HAP-1 (cell line): ENCODE results near the gene DNAJC5.
"Not testable (repeated sequence)": the region's sequence is repeated elsewhere in the genome, so short reads cannot be mapped to it uniquely, and the experiment has no call there.

Experiments used
- DNase-seq, 2 experiments: peaks; one replicate each; pipeline ENCODE4 v3.0.0-alpha.2; 2016 to 2020; ENCODE audit warnings: low spot score in 2 of 2
- H3K27me3 ChIP-seq: fragments of 250-450 bp; sonication (Bioruptor Pico); 2 replicates; pipeline ENCODE4 v1.5.1; 2020; ENCODE audit warnings: low read depth, mild to moderate bottlenecking, moderate library complexity
- H3K36me3 ChIP-seq: fragments of 250-450 bp; sonication (Bioruptor Pico); replicated peaks from 2 replicates; pipeline ENCODE4 v1.5.1; 2020; ENCODE audit warnings: mild to moderate bottlenecking
- H3K4me1 ChIP-seq: fragments of 250-450 bp; sonication (Bioruptor Pico); 2 replicates; pipeline ENCODE4 v1.5.1; 2020; ENCODE audit warnings: mild to moderate bottlenecking
- H3K4me3 ChIP-seq: fragments of 250-450 bp; sonication (Bioruptor Pico); 2 replicates; pipeline ENCODE4 v1.5.1; 2020; ENCODE audit warnings: mild to moderate bottlenecking, moderate library complexity
- H3K9me3 ChIP-seq: fragments of 250-450 bp; sonication (Bioruptor Pico); 2 replicates; pipeline ENCODE4 v1.5.1; 2020; ENCODE audit warnings: mild to moderate bottlenecking, moderate library complexity
- in situ Hi-C: fragments of 300-500 bp; cut with MboI; formaldehyde crosslinking; loops from 3 replicates; pipeline ENCODE4 v1.14.3; 2020; ENCODE audit warnings: low sequenced_read_pairs, inconsistent platforms, mixed read lengths

DNAJC5 gene

DNA sequence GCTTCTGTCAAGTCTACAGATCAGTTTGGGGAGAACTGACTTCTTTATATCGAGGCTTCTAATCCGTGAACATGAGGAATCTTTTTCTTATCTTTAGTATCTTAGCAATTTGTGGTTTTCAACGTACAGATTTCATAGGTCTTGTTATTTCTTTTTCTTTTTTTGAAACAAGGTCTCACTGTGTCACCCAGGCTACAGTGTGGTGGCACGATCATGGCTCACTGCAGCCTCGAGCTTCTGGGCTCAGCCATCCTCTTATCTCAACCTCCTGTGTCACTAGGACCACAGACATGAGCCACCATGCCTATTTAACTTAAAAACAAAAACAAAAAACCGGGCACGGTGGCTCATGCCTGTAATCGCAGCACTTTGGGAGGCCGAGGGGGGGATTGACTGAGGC is 29.3 kb downstream of the DNAJC5 start:
- no peak for DNase-seq
- peaks cover 24% of the 10 kb centered on the region for H3K36me3 ChIP-seq
- in situ Hi-C loops = no loop called here
- no peaks in the 10 kb centered on the region for H3K4me1 ChIP-seq
- no peaks in the 10 kb centered on the region for H3K27me3 ChIP-seq
- no peaks in the 10 kb centered on the region for H3K9me3 ChIP-seq
- H3K4me3 ChIP-seq = no peak overlapping the region

GRCh38 chr20:63926298-63926697 is 31.4 kb downstream of the DNAJC5 start:
- Histone ChIP-seq H3K4me1 (no peaks in the 10 kb centered on the region), H3K9me3 (no peaks in the 10 kb centered on the region), H3K27me3 (no peaks in the 10 kb centered on the region), H3K36me3 (peaks cover 39% of the 10 kb centered on the region), H3K4me3 (no peak overlapping the region)
- DNase-seq = no peak
- in situ Hi-C loops = no loop called here

DNA sequence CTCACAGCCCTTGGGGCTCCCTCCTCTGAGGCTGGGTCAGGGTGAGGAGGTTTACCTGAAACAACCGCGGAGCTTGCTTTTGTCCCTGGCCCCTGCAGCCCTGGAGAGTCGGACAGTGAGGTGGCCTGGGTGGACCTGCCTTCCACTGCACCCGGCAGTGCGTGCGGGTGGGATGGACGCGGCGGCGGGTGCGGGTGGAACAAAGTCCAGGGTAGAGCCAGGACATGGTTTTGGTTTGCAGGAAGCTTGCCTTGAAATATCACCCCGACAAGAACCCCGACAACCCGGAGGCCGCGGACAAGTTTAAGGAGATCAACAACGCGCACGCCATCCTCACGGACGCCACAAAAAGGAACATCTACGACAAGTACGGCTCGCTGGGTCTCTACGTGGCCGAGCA is 34.1 kb downstream of the DNAJC5 start:
- Histone ChIP-seq H3K4me1 (no peaks in the 10 kb centered on the region), H3K36me3 (peaks cover 66% of the 10 kb centered on the region), H3K27me3 (no peaks in the 10 kb centered on the region), H3K9me3 (no peaks in the 10 kb centered on the region), H3K4me3 (no peak overlapping the region)
- in situ Hi-C loops = no loop called here
- DNase-seq = no peak

DNA sequence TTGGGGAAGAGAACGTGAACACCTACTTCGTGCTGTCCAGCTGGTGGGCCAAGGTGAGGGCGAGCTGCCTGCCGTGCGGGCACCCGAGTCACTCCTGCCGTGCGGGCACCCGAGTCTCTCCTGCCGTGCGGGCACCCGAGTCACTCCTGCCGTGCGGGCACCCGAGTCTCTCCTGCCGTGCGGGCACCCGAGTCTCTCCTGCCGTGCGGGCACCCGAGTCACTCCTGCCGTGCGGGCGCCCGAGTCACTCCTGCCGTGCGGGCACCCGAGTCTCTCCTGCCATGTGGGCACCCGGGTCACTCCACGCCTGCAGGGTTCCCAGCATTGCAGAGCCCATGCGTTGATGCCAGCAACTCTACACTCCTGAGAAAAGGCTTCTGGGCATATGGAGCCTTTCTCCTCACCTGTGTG is 34.6 kb downstream of the DNAJC5 start:
- DNase-seq, H3K9me3 ChIP-seq, H3K4me3 ChIP-seq, H3K4me1 ChIP-seq, in situ Hi-C loops, H3K27me3 ChIP-seq: not testable (repeated sequence)
- peaks cover 66% of the 10 kb centered on the region for H3K36me3 ChIP-seq

DNA sequence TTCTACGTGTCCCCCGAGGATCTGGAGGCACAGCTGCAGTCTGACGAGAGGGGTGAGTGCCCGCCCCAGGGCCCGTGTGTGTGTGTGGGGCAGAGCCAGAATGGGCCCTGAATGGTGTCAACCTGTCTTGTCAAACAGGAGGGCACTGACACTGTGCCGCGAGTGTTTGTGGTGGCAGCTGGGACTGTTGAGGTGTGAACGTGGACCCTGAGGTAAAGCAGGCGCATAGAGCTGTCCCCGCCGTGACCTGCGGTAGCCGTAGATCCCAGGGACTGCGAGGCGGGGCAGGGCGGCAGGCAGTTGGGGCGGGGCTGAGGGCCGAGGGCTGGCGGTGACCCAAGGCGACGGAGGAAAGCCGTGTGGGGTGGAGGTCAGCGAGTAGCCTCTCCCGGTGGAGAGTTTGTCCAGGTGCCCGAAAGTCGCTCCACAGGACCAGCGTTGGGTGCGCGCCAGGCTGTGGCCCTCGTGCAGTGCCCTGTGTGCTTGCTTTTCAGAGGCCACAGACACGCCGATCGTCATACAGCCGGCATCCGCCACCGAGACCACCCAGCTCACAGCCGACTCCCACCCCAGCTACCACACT is 36.1 kb downstream of the DNAJC5 start:
- no peaks in the 10 kb centered on the region for H3K4me1 ChIP-seq
- H3K9me3 ChIP-seq = no peaks in the 10 kb centered on the region
- in situ Hi-C loops = no loop called here
- H3K27me3 ChIP-seq = no peaks in the 10 kb centered on the region
- DNase-seq = no peak
- peaks cover 78% of the 10 kb centered on the region for H3K36me3 ChIP-seq
- H3K4me3 ChIP-seq = no peak overlapping the region

DNA sequence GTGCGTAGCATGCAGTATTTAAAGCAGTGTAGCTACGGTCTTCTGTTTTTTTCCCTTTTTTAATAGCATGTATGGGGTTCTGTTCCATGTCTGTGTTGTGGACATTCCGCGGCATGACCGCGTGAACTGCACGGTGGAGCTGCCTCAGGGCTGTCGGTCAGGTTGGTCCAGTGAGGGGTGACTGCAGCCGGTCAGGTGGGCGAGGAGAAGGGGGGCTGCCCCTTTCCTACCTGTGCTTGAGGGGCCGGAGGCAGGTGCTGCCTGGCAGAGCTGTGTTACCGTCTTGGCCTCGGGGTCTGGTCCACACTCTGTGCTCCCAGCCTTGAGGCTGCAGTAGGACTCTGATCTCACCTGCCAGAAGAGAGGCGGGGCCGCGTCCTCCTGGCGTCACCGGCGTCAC is 36.8 kb downstream of the DNAJC5 start:
- H3K27me3 ChIP-seq = no peaks in the 10 kb centered on the region
- DNase-seq = no peak
- H3K9me3 ChIP-seq = no peaks in the 10 kb centered on the region
- no peak overlapping the region for H3K4me3 ChIP-seq
- in situ Hi-C loops = no loop called here
- peaks cover 76% of the 10 kb centered on the region for H3K36me3 ChIP-seq
- H3K4me1 ChIP-seq = no peaks in the 10 kb centered on the region

DNA sequence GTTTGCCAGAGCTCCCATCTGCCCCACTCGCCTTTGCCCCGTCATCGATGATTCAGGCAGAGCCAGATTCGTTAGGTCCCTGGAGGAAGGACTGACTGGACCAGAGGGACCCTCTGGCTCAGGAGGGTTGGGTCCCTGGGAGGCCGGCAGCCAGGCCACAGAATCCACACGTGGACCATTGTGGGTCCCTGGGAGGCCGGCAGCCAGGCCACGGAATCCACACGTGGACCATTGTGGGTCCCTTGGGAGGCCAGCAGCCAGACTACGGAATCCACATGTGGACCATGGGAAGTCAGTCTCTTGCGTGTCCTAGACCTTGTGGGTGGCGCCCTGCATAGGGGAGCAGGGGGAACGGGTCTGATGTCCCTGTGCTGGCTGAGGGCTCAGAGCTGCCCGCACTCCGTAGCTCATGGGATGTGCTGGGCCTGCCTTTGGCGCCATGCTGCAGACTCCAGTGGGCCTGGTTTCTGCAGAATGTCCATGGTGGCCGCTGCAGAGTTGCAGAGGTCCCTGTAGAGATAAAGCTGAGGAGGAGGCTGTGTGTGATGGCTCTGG is 37.8 kb downstream of the DNAJC5 start:
- H3K4me1 ChIP-seq = no peaks in the 10 kb centered on the region
- in situ Hi-C loops = no loop called here
- DNase-seq = no peak

GRCh38 chr20:63933646-63934045 is 38.7 kb downstream of the DNAJC5 start:
- no peak for DNase-seq
- in situ Hi-C loops = no loop called here
- no peaks in the 10 kb centered on the region for H3K27me3 ChIP-seq
- H3K36me3 ChIP-seq = peaks cover 63% of the 10 kb centered on the region
- H3K4me3 ChIP-seq = no peak overlapping the region
- no peaks in the 10 kb centered on the region for H3K4me1 ChIP-seq
- no peaks in the 10 kb centered on the region for H3K9me3 ChIP-seq

More for the DNA sequence above, 37.8 kb downstream of the DNAJC5 start:
- Histone ChIP-seq H3K27me3 (no peaks in the 10 kb centered on the region), H3K4me3 (no peak overlapping the region), H3K9me3 (no peaks in the 10 kb centered on the region), H3K36me3 (peaks cover 72% of the 10 kb centered on the region)

- DNase-seq = no peak
- no peaks in the 10 kb centered on the region for H3K9me3 ChIP-seq
- in situ Hi-C loops = no loop called here
- H3K27me3 ChIP-seq = no peaks in the 10 kb centered on the region
- H3K36me3 ChIP-seq = peaks cover 59% of the 10 kb centered on the region
- H3K4me1 ChIP-seq = no peaks in the 10 kb centered on the region
- H3K4me3 ChIP-seq = no peak overlapping the region
Measured at GRCh38 chr20:63934271-63935068, 39.5 kb downstream of the DNAJC5 start.

DNA sequence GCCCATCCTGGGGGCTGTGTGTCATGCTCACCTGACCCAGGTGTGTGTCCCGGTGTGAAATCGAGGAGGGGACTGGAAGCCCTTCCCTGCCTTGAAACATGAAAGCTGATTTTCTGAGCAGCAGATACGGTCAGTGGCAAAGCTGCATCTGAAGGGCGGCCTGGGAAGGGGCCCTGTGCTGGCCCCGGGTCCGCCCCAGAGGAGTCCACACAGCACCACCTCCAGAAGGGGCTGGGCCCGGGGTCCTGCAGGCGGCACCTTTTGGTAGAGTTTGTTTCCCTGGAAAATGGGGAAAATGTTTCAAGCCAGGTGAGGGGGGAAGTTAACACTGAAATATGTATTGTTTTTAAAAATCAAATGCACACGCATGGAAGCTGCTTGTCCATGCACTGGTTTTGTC is 40.5 kb downstream of the DNAJC5 start:
- H3K4me3 ChIP-seq = no peak overlapping the region
- H3K27me3 ChIP-seq = no peaks in the 10 kb centered on the region
- H3K9me3 ChIP-seq = no peaks in the 10 kb centered on the region
- in situ Hi-C loops = no loop called here
- H3K36me3 ChIP-seq = peaks cover 60% of the 10 kb centered on the region
- DNase-seq = no peak
- no peaks in the 10 kb centered on the region for H3K4me1 ChIP-seq

- in situ Hi-C loops = no loop called here
- Histone ChIP-seq H3K36me3 (peaks cover 51% of the 10 kb centered on the region), H3K4me3 (no peak overlapping the region), H3K4me1 (no peaks in the 10 kb centered on the region; the same call in 1 of the 2 replicates), H3K9me3 (no peaks in the 10 kb centered on the region), H3K27me3 (no peaks in the 10 kb centered on the region)
- DNase-seq = no peak
Measured at GRCh38 chr20:63937596-63937995, 42.7 kb downstream of the DNAJC5 start.

DNA sequence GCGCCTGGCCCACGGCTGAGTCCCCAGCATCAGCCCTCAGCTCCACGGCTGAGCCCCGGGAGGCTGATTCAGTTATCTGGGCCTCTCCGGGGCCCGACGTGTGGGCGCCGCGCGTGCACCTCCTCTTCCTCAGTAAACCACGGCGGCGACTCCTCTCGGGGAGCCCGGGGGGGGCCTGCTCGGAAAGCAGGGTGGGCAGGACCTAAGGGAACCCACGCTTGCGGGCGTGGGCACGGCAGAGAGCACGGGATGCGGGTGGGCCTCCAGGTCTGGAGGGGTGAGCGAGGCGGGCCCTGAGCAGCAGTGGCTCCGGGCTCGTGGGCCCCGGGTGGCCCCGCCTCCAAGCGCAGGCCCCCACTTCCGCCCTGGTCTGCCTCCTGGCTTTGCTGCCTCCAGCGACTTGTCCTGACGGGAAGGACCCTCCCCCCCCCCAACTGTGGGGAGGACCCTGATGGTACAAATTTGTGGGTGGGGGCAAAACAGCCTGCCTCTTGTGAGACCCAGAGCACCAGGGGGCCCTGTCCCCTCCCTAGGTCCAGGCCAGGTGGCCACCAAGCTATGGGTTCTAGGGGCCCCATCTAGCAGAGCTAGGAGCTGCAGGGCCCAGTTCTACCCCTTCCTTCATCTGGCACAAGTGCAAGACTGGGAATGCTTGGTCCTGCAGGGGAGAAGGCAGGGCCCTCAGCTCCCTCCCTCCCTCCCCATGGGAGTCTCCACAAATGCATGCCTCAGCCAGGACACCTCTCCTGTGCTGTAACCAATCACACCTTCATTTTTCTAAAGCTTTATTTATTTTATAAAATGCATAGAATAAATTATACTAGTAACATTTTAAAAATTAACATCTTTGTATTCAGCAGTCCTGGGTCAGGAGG is 44.4 kb downstream of the DNAJC5 start:
- in situ Hi-C loops = no loop called here
- no peak for DNase-seq
- peaks cover 52% of the 10 kb centered on the region for H3K36me3 ChIP-seq

GRCh38 chr20:63940071-63940471 is 45.1 kb downstream of the DNAJC5 start:
- H3K36me3 ChIP-seq = peaks cover 54% of the 10 kb centered on the region
- in situ Hi-C loops = no loop called here
- no peaks in the 10 kb centered on the region; the same call in 1 of the 2 replicates for H3K4me1 ChIP-seq

More for the DNA sequence above, 44.4 kb downstream of the DNAJC5 start:
- H3K4me1 ChIP-seq = no peaks in the 10 kb centered on the region; the same call in 1 of the 2 replicates
- no peaks in the 10 kb centered on the region for H3K9me3 ChIP-seq
- no peak overlapping the region for H3K4me3 ChIP-seq
- no peaks in the 10 kb centered on the region for H3K27me3 ChIP-seq

More at GRCh38 chr20:63940071-63940471, 45.1 kb downstream of the DNAJC5 start:
- DNase-seq = no peak
- Histone ChIP-seq H3K4me3 (no peak overlapping the region), H3K9me3 (no peaks in the 10 kb centered on the region), H3K27me3 (no peaks in the 10 kb centered on the region)
